Activated CD4-positive, alpha-beta T cell treated with anti-CD3 and anti-CD28 coated beads, Interleukin-2, amount 50 U/mL, for 1 hour (primary cell): ENCODE results near the gene SLFN12L.
"Not testable (repeated sequence)": the region's sequence is repeated elsewhere in the genome, so short reads cannot be mapped to it uniquely, and the experiment has no call there.

Experiments
- DNase-seq: peaks from one replicate; pipeline ENCODE4 v3.0.0-alpha.2; 2020

The SLFN12L gene

GRCh38 chr17:35541434-35541833 lies 4.0 kb upstream of the SLFN12L start:
- no peak for DNase-seq

DNA sequence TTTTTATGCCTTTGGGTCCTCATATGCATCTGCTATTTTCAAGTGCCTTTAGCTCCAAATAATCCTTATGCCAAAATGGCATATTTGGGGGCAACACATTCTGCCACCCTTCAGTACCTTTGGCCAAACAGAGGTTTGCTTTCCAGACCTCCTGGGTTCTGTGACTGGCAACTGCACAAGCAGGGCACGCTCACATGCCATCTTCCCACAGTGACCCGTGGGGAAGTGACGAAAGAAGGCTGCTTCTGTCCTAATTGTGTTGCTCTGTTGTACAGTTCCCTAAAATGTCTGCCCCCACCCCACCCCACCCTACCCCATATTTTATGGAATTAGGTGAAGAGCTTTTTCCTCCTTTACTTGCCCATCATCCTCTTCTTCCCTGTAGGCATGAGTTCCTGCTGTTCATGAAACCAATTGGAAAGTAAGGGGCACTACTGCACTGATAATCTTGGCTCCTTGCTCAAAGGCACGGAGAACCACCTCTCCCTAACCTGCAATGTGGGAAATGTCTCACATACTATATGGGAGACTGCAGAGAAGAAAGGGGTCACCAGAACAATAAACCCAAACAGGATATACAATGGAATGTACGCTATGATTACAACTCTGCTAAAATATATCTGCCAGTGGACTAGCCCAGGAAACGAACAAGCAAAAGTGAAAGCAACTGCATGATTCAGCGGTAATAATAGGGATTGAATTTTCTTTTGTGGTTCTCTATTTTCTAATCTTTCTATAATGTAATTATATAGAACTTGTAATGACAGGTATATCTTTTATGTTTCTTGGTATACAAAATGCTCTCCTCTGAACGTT lies 3.3 kb upstream of the SLFN12L start:
- peak; percentile 17 for DNase-seq

GRCh38 chr17:35539659-35540026 lies 2.2 kb upstream of the SLFN12L start:
- DNase-seq = no peak

GRCh38 chr17:35536664-35537171 lies 760 bp downstream of the SLFN12L start:
- peak; percentile 17 for DNase-seq

DNA sequence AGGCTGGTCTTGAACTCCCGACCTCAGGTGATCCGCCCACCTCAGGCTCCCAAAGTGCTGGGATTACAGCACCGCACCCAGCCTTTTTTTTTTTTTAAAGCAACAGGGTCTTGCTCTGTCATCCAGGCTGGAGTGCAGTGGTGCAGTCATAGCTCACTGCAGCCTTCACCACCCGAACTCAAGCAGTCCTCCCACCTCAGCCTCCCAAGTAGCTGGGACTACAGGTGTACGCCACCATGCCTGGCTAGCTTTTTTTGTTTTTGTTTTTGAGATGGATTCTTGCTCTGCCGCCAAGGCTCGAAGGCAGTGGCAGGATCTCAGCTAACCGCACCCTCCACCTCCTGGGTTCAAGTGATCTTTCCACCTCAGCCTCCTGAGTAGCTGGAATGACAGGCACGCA lies 2.1 kb downstream of the SLFN12L start:
- not testable (repeated sequence) for DNase-seq

DNA sequence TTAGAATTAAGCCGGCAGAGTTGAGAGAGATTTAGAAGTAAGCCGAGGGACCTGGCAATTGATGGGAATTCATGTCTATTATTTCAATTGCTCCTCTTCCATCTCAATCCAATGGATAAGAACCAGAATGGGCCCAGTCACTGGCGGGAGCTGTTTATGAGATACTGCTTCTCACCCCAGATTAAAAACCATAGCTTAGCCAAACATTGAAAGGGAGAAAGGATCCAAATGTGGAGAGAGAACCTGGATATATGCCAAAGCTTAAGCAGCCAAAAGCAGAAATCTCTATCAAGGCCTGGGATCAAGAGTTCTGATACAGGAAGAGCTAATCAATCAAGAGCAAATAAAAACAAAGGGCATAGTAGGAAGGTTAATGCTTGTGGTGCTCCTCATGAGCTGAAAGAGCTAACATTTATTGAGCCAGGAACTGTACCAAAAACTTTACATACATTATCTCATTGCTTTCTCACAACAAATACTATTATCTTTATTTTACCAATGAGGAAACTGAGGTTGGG lies 2.8 kb downstream of the SLFN12L start:
- DNase-seq = no peak

DNA sequence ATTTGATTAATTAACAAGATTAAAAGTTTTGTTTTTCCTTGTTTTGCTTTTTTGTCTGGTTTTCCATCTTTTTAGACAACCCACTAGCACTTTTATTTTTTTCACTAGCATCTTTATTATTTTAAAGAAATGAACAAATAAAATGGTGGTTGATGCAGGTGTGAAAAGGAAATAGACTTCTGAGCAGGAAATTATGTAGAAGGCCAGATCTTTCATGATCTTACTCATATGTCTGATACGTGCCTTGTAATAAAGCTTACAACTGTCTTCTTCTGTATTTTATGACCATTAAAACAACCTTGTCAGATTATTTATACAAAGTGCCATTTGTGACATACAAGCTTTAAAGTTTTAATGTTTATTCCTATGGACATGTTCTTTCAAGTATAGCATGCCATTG lies 6.3 kb downstream of the SLFN12L start:
- no peak for DNase-seq

DNA sequence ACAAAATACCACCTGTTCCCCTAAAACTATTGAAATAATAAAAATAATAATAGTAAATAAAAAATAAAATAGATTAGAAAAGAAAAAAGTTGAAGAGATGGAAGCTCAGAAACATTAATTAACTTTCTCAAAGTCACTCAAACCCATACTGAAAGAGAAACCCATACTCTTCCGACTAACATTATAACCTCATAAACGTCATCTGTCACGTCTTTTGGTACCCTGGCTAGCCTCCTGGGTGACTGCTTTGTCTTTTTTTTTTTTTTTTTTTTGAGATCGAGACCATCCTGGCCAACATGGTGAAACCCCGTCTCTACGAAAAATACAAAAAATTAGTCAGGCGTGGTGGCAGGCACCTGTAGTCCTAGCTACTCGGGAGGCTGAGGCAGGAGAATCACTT lies 7.6 kb downstream of the SLFN12L start:
- DNase-seq = no peak

DNA sequence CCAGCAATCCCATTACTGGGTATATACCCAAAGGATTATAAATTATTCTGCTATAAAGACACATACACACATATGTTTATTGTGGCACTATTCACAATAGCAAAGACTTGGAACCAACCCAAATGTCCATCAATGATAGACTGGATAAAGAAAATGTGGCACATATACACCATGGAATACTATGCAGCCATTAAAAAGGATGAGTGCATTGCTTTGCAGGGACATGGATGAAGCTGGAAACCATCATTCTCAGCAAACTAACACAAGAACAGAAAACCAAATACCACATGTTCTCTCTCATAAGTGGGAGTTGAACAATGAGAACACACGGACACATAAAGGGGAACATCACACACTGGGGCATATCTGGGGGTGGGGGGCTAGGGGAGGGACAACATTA lies 8.2 kb downstream of the SLFN12L start:
- DNase-seq = not testable (repeated sequence)

DNA sequence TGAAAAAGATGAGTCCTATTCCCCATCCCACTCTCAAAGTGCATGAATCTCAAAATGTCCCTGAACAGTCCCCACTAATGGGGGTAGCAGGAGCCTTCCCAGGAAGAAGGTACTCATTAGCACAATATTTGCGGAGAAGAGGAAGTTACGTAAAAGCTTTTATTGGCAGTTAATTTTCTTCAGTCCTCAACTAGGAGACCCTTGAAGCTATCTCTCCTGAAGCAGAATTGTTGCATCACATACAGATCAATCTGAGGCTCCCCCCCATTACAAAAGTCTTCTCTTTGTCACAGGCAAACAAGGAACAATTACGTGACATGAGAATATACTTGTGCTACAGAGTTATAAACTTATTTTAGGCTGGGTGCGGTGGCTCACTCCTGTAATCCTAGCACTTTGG lies 14.2 kb downstream of the SLFN12L start:
- no peak for DNase-seq

DNA sequence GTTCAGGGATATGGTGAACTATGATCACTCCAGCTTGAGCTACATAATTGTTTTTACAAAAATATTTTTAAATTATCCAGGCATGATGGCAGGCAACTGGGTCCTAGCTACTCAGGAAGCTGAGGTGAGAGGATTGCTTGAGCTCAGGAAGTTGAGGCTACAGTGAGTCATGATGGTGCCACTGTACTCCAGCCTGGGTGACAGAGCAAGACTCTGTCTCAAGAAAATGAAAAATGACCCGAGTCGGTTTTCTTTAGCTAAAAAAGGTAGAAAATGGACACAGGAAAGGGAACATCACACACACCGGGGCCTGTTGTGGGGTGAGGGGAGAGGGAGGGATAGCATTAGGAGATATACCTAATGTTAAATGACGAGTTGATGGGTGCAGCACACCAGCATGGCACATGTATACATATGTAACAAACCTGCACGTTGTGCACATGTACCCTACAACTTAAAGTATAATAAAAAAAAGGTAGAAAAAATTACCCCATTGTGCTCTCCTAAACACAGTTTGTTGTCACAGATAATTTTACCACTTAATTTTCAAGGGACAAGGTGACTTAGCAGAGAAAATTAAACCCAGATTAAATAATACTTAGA lies 15.7 kb downstream of the SLFN12L start:
- DNase-seq = peak; percentile 31

- DNase-seq = no peak
Measured at GRCh38 chr17:35521150-35521549, 16.3 kb downstream of the SLFN12L start.

DNA sequence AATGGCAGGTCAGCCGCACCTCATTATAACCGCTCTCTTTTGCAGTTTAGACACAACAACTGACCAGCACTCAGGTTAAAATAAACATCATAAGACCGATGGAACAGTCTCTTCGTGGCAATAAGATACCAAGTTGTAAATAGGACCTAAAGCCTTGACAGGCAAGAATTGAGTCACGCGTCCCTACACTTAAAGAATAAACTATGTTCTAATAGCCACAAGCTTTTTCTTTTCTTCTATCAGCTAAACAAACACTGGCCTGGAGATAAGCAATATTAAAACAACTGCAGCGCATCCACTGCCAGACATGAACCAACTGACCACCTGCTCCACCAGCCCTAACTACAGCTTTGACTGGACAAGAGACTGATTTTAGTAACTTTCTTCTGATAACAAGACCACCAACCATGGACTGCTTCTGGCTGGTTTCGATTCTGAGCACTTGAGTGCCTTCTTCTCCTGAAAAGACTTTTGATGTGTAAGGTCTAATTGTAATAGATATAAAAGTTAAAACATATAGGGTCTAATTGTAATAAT lies 17.5 kb downstream of the SLFN12L start:
- DNase-seq = no peak

GRCh38 chr17:35519439-35519838 lies 18.0 kb downstream of the SLFN12L start:
- DNase-seq = no peak

GRCh38 chr17:35518431-35518830 lies 19.0 kb downstream of the SLFN12L start:
- not testable (repeated sequence) for DNase-seq

DNA sequence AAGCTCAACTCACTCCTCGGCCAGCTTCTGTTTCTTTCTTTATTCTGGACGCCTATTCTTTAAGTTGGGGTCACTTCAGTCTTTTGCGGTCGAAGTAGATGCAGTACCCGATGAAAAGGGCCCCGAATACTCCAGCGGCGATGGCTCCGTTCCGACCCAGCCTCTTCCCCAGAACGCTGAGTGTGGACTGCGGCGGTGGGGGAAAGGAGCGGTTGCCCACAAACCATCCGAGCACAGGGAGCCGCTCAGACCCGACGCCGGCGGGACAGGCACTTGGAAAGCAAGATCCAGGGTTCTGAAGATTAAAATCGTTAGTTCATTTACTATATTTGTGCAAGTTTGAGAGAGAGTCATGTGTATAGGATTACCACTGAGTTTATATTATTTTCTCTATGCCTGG lies 22.5 kb downstream of the SLFN12L start:
- no peak for DNase-seq

- no peak for DNase-seq
Measured at GRCh38 chr17:35514564-35514963, 22.9 kb downstream of the SLFN12L start.

DNA sequence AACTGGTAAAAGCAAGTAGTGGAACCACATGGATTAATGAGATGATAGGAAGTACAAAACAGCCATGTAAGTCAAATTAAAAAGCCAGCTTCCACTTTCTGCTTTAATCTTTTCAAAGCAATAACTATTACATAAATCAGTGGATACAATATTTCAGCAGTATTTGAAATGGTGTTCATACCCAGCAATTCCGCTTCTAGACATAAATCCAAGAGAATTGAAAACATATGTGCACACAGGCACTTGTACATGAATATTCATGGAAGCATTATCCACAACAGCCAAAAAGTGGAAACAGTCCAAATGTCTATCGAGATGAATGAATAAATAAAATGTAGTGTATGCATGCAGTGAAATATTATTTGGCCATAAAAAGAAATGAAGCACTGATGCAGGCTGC lies 27.4 kb downstream of the SLFN12L start:
- no peak for DNase-seq

- not testable (repeated sequence) for DNase-seq
Measured at GRCh38 chr17:35507714-35508113, 29.8 kb downstream of the SLFN12L start.

GRCh38 chr17:35499548-35499947 lies 37.9 kb downstream of the SLFN12L start:
- DNase-seq = no peak

GRCh38 chr17:35498448-35499178 lies 38.9 kb downstream of the SLFN12L start:
- no peak for DNase-seq

DNA sequence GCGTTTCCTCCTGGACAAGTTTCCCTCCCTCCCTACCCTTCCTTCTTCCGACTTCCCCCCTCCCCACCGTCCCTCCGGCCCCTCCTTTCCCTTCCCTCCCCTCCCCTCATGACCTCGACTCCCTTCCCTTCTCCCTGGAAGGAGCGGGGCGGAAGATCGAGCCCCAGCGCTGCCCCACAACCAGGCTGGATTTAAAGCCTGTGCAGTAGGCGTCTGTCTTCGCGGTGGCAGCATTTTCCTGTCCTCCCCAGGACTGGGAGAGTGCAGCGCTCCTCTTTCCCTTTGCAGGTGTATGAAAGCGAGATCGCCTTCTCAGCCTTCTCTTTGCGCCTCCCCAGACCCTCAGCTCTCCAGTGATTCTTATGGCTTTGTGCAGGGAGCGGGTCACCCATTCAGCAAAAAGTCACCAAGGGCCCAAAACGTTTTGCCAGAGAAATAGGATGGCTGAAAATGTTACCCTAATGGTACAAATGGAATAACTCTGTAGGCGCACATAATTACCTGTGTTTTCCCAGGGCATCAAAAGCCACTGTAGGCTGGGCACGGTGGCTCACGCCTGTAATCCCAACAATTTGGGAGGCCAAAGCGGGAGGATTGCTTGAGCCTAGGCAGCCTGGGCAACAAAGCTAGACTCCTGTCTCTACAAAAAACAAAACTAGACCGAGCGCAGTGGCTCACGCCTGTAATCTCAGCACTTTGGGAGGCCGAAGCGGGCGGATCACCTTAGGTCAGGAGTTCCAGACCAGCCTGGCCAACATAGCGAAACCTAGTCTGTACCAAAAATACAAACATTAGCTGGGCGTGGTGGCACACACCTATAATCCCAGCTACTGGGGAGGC lies 40.8 kb downstream of the SLFN12L start:
- no peak for DNase-seq
